ENCODE data around the gene COL25A1.

COL25A1 gene

DNA sequence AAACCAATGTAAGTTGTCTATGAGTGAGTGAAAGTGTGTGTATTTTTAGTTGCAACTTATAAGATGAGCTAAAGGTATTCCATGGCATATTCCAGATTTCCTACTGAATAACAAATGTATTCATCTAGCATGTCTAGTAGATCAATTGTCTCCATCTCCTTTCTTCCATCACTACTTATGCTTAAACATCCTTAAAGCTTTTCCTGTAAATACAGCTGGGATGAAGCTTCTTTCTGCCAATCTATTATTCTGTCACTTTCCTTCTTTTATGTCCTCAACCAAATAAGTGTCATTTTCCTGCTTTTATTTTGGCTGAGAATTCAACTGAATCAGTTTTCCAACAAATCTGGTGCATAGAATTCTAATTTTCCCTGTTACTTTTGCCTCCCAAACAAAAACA is 136.3 kb downstream of the COL25A1 start:
- in situ Hi-C loops (cut with MboI; ENCODE audit: low sequenced_read_pairs, unreplicated experiment): no loop called here
- DNase-seq (ENCODE audit: low spot score): no peak
- TF ChIP-seq, protein P1, sequence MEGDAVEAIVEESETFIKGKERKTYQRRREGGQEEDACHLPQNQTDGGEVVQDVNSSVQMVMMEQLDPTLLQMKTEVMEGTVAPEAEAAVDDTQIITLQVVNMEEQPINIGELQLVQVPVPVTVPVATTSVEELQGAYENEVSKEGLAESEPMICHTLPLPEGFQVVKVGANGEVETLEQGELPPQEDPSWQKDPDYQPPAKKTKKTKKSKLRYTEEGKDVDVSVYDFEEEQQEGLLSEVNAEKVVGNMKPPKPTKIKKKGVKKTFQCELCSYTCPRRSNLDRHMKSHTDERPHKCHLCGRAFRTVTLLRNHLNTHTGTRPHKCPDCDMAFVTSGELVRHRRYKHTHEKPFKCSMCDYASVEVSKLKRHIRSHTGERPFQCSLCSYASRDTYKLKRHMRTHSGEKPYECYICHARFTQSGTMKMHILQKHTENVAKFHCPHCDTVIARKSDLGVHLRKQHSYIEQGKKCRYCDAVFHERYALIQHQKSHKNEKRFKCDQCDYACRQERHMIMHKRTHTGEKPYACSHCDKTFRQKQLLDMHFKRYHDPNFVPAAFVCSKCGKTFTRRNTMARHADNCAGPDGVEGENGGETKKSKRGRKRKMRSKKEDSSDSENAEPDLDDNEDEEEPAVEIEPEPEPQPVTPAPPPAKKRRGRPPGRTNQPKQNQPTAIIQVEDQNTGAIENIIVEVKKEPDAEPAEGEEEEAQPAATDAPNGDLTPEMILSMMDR (IDR thresholded peaks at IDR 0.05; ENCODE audit: borderline replicate concordance, control extremely low read depth, extremely low read depth, insufficient read depth, missing control alignments): no peak

- in situ Hi-C loops (cut with MboI; ENCODE audit: low sequenced_read_pairs, unreplicated experiment): no loop called here
- TF ChIP-seq, protein P1 (IDR thresholded peaks at IDR 0.05; ENCODE audit: borderline replicate concordance, control extremely low read depth, extremely low read depth, insufficient read depth, missing control alignments): no peak
- no peak for DNase-seq (ENCODE audit: low spot score)
Observed at GRCh38 chr4:109164011-109164410, 138.4 kb downstream of the COL25A1 start.

GRCh38 chr4:109163493-109163892 is 139.0 kb downstream of the COL25A1 start:
- TF ChIP-seq, protein P1 (IDR thresholded peaks at IDR 0.05; ENCODE audit: borderline replicate concordance, control extremely low read depth, extremely low read depth, insufficient read depth, missing control alignments): no peak
- no peak for DNase-seq (ENCODE audit: low spot score)
- in situ Hi-C loops (cut with MboI; ENCODE audit: low sequenced_read_pairs, unreplicated experiment): no loop called here

DNA sequence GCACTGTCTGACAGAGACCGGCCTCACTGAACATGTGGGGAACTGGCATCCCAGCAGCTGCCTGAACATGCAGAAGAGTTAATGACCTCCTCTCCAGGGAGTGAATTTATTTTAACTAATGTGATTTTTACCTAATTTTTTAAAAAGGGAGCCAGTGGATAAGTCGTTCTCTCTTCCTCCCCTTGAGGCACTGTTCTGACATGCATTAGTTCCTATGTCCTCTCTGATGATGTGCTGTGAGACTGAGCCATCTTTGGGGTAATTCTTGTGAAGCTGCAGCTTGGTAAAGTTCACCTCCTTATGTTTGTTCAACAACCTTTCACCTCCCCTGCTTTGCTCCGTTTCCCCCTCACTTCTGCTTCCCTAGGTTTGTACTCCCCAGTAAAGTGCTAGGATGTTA is 139.7 kb downstream of the COL25A1 start:
- no peak for DNase-seq (ENCODE audit: low spot score)
- TF ChIP-seq, protein P1 (IDR thresholded peaks at IDR 0.05; ENCODE audit: borderline replicate concordance, control extremely low read depth, extremely low read depth, insufficient read depth, missing control alignments): no peak
- in situ Hi-C loops (cut with MboI; ENCODE audit: low sequenced_read_pairs, unreplicated experiment): no loop called here

- TF ChIP-seq, protein P1 (IDR thresholded peaks at IDR 0.05; ENCODE audit: borderline replicate concordance, control extremely low read depth, extremely low read depth, insufficient read depth, missing control alignments): no peak
- DNase-seq (ENCODE audit: low spot score): no peak
- in situ Hi-C loops (cut with MboI; ENCODE audit: low sequenced_read_pairs, unreplicated experiment): no loop called here
Observed at GRCh38 chr4:109160494-109160893, 142.0 kb downstream of the COL25A1 start.

DNA sequence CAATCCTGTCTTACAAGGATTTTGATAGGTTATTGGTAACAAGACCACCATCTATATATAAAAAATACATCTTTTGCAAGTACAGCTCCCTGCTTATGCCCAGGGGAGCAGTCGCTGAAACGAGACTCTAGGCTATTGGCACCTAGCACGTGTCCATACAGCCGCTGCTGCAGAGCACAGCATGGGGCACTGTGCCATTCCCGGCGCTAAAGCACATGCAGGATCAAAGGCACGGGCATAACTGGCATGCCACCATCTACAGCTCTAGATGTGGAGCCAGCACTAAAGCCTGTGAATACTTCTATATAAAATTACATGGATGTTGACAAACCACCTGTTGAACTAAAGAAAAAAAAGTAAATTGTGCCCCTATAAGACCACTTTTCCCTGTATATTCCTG is 144.8 kb downstream of the COL25A1 start:
- in situ Hi-C loops (cut with MboI; ENCODE audit: low sequenced_read_pairs, unreplicated experiment): no loop called here
- TF ChIP-seq, protein P1 (IDR thresholded peaks at IDR 0.05; ENCODE audit: borderline replicate concordance, control extremely low read depth, extremely low read depth, insufficient read depth, missing control alignments): no peak
- no peak for DNase-seq (ENCODE audit: low spot score)

DNA sequence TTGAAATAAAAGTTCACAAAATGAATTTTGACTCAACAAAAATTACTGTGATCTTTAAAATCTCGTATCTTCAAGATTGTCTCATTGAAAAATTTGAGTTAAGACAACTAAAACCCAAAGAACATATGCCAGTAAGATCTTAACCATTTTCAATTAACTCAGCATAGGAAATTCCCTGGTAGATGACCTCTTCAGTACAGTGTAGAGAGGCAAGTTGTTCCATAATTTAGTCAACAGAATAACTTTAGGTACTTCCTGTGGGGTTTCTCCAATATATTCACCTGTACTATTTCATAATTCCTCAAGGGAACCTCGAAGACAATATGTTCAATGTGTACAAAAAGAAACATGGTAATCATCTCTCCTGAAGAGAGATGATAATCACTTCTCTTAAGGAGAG is 145.3 kb downstream of the COL25A1 start:
- in situ Hi-C loops (cut with MboI; ENCODE audit: low sequenced_read_pairs, unreplicated experiment): no loop called here
- no peak for DNase-seq (ENCODE audit: low spot score)
- TF ChIP-seq, protein P1 (IDR thresholded peaks at IDR 0.05; ENCODE audit: borderline replicate concordance, control extremely low read depth, extremely low read depth, insufficient read depth, missing control alignments): no peak

Measured in GM13976 (cell line).